Measurements from ENCODE around the gene CDYL2.
"Not testable (repeated sequence)": the region's sequence is repeated elsewhere in the genome, so short reads cannot be mapped to it uniquely, and the experiment has no call there.

The CDYL2 gene, protein sequence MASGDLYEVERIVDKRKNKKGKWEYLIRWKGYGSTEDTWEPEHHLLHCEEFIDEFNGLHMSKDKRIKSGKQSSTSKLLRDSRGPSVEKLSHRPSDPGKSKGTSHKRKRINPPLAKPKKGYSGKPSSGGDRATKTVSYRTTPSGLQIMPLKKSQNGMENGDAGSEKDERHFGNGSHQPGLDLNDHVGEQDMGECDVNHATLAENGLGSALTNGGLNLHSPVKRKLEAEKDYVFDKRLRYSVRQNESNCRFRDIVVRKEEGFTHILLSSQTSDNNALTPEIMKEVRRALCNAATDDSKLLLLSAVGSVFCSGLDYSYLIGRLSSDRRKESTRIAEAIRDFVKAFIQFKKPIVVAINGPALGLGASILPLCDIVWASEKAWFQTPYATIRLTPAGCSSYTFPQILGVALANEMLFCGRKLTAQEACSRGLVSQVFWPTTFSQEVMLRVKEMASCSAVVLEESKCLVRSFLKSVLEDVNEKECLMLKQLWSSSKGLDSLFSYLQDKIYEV

DNA sequence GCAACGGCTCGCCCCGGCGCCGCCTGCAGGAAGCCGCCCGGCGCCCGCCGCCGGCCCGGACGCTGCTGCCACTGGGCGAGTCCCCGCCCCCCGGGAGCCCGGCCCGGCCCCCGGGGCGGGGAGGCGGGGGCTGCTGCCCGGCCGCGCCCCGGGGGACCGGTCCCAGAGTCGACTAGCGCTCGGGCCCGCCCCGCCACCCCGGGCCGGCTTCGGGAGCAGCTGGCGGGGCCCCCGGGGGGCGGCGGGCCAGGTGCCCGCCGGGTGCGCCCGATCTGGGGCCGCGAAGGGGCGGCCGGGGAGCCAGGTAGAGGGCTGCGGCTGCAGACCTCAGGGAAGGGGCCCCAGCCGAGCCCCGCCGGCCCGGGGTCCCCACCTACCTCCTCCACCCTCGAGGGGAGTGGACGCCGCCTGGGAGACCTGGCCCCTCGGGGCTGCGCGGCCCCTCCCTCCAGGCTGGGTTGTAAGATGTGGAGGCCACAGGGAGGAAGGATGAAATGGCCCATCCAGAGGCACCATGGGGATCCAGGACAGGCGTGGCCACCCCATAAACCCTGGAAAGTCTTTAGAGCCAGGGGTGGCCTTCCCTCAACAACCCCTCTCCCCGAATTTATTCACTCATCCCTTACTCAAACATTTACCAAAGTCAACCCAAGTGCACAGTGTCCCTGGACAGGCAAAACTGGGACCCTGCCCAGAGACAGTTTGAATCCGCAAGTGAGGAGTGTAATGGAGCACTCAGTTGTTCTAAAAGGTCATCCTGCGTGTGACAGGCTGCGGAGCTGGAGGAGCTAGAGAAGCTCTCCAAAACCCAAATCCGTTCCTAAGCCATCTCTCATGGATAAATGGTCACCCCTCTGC, at the start of gene CDYL2:
CDYL2 (minus strand) TSS at position 73 of the 858 bp plus-strand sequence. CDS start 425 bp downstream, outside the sequence.
- no peak for DNase-seq

DNA sequence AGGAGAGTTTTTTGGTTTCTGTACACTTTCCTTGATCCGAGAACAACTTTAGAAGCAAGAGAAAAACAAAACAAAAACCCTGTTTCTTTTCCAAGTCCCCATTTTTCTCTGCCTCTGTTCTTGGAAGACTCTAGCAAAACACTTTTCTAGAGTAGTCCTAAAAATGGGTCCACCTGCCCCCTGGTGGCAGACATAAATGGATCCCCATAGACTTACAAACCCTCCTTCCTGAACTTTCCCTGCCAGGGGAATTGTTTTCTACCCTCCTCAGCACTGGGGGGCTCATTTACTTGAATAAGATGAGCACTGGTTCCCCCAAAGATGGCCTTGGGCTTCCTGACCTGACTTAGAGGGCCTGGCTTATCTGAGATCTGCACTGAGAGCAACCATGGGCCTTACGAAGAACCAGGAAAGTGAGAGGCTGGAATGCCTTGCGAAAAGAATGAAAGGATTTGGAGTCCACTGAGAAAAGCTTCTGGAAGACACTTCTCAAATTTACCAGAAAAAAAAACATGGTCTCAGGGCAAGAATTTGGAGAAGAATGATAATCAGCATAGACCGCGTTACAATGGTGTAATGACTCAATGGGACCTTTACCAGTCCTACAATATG, 48.0 kb upstream of the CDYL2 start:
- DNase-seq: peak; percentile 5 to 19

DNA sequence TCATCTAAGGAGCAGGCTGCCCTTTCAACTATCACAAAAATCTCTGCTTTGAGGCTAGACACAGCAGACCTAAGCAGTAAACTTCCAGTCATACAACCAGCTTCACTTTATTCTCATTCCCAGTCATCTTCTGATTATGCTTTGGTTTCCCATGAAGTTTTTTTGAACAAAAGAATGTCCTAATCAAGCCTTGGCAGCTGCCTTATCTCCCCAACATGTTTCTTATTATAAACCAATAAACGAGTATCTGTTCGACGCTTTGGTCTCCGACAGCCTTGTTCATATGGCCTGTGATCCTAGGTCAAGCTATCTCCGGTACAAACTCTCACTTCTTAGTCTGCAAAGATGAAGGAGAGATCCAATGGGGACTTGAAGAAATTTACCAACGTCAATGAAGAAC, 47.4 kb upstream of the CDYL2 start:
- DNase-seq: no peak

DNA sequence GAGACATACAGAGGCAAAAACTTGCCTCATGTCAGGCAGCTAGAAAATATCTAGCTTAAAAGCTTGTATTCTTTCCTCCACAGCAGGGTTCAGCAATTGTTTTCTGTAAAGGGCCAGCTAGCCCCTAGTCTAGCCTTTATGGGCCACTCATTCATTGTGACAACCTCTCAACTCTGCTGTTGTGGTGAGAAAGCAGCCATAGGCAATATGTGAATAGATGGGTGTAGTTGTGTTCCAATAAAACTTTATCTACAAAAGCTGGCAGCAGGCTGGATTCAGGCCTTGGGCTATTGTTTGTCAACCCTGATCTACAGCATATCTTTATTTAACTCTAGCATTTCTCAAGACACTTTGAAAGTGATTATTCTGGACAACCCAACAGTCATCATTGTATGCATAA, 46.4 kb upstream of the CDYL2 start:
- DNase-seq: no peak

- no peak for DNase-seq
These were observed 44.5 kb upstream of the CDYL2 start for GRCh38 chr16:80848862-80849261.

DNA sequence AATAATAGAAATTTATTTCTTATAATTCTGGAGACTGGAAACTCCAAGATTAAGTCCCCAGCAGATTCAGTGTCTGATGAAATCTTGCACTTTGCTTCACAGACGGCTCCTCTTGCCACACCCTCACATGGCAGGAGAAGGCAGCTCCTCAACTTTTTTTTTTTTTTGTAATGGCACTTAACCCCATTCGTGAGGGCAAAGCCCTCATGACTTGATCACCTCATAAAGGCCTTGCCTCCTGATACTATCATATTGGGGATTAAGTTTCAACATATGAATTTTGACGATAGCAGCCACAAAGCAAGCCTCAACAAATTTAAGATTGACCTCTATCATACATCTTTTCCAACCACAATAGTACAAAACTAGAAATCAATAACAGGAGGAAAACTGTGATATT, 42.3 kb upstream of the CDYL2 start:
- DNase-seq: no peak

DNA sequence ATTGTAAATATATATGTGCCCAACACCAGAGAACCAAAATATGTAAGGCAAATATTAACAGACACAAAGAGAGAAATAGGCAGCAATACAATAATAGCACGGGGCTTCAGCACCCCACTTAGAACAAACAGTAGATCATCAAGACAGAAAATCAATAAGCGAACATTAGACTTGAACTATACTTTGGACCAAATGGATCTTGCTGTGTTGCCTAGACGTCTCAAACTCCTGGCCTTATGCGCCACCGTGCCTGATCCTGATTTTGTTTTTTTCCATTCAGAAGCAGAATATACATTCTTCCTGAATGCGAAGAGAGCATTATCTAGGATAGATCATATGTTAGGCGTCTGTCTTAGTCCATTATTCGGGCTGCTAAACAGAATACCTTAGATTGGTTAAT, 41.9 kb upstream of the CDYL2 start:
- no peak for DNase-seq

DNA sequence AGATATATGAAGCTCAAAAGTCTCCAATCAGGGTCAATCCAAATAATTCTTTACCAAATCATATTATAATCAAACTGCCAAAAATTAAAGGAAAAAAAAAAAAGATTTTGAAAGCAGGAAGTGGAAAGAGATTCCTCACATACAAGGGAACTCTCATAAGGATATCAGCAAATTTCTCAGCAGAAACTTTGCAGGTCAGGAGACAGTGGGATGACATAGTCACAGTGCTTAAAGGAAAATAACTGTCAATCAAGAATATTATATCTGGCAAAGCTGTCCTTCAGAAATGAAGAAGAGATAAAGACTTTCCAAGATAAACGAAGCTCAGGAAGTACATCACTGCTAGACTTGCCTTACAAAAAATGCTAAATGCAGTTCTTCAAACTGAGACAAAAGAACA, 40.0 kb upstream of the CDYL2 start:
- no peak for DNase-seq

- DNase-seq: no peak
These were observed 36.8 kb upstream of the CDYL2 start for GRCh38 chr16:80841231-80841630.

- DNase-seq: no peak
These were observed 33.2 kb upstream of the CDYL2 start for GRCh38 chr16:80837533-80838147.

GRCh38 chr16:80836846-80837245, 32.4 kb upstream of the CDYL2 start:
- DNase-seq: no peak

DNA sequence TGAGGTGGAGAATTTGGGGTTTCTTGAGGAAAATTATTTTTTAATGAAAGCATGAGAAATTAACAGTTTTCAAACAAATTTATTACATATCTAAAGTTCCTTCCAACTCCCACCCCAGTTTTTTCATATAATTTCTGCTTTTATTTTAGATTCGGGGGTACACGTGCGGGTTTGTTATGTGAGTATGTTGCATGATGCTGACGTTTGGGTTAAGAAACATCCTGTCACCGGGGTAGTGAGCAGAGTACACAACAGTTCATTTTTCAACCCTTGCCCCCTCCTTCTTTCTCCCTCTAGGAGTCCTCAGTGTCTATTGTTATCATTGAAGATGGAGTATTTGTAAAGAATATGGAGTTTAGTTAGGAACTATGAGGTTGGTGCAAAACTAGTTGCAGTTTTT, 31.8 kb upstream of the CDYL2 start:
- DNase-seq: no peak

- DNase-seq: no peak
These were observed 26.6 kb upstream of the CDYL2 start for GRCh38 chr16:80831039-80831438.

GRCh38 chr16:80828495-80828894, 24.1 kb upstream of the CDYL2 start:
- DNase-seq: no peak

DNA sequence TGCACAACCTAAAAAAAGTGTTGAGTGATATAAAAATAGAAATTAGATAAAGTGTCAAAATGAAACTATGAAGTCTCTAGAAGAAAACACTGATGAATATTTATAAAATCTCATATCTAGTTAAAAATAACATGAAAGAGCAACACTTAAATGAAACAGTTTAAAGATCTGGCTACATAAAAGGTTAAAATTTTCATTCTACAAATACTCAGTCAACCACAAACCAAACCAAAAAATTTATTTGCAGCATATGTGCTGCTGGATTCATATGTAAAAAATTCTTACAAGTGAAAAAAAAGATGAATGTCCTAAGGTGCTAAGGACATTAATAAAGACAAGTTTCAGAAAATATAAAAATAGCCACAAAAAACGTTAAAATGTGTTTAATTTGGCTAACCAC, 22.6 kb upstream of the CDYL2 start:
- no peak for DNase-seq

- DNase-seq: no peak
These were observed 21.0 kb upstream of the CDYL2 start for GRCh38 chr16:80825365-80825758.

- peak; percentile 40 to 49 for DNase-seq
These were observed 20.4 kb upstream of the CDYL2 start for GRCh38 chr16:80824623-80825364.

DNA sequence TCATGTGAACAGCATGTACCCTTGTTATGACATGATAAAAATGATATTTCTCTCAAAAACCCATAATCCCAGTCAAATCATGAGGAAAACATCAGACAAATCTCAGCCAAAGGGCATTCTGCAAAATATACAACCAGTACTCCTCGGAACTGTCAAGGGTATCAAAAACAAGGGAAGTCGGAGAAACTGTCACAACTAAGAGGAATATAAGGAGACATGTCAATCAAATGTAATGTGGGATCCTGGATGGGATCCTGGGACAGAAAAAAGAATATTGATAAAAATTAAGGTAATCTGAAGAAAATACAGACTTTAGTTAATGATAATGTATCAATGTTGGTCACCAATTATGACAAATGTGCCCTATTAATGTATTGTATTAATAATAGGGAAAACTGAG, 15.6 kb upstream of the CDYL2 start:
- no peak for DNase-seq

- no peak for DNase-seq
These were observed 12.0 kb upstream of the CDYL2 start for GRCh38 chr16:80816356-80816755.

DNA sequence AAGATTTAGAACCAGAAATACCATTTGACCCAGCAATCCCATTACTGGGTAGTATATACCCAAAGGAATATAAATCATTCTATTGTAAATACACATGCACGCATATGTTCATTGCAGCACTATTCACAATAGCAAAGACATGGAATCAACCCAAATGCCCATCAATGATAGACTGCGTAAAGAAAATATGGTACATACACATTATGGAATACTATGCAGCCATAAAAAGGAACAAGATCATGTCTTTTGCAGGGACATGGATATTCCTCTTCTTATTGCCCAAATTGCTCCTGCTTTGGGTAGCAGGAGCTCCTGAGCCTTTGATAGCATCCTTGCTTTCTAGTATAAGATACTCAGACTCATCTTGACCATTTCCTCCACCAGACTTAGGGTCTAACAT, 10.9 kb upstream of the CDYL2 start:
- not testable (repeated sequence) for DNase-seq

DNA sequence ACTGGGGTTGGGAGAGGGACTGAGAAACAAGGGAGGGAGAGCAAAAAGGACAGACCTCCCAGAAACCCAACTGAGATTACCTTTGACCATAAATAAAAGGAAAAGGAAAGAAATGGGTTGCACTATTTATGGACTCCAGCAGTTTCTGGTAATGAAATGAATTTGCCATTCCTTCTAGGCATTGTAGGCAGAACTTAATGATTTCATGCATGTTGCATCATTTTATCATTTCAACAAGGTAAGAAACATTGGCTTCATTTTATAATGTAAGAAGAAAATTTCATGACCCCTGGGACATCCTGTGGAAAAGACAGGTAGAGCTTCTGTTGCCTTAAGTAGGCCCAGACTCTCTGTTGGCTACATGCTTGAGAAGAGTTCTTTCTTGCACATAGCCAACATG, 8.2 kb upstream of the CDYL2 start:
- no peak for DNase-seq

- DNase-seq: no peak
These were observed 5.0 kb upstream of the CDYL2 start for GRCh38 chr16:80809366-80809765.

Measured in SHP77 (cell line).